HG03175 (cell line): ENCODE measurements around the gene SLC2A9.

Experiments used
- ATAC-seq: cut with Tn5 transposase; IDR thresholded peaks from one replicate; pipeline ENCODE4 v1.9.1; 2021; ENCODE audit warnings: mild to moderate bottlenecking, moderate library complexity; ENCODE audit not compliant: unreplicated experiment

The SLC2A9 gene

DNA sequence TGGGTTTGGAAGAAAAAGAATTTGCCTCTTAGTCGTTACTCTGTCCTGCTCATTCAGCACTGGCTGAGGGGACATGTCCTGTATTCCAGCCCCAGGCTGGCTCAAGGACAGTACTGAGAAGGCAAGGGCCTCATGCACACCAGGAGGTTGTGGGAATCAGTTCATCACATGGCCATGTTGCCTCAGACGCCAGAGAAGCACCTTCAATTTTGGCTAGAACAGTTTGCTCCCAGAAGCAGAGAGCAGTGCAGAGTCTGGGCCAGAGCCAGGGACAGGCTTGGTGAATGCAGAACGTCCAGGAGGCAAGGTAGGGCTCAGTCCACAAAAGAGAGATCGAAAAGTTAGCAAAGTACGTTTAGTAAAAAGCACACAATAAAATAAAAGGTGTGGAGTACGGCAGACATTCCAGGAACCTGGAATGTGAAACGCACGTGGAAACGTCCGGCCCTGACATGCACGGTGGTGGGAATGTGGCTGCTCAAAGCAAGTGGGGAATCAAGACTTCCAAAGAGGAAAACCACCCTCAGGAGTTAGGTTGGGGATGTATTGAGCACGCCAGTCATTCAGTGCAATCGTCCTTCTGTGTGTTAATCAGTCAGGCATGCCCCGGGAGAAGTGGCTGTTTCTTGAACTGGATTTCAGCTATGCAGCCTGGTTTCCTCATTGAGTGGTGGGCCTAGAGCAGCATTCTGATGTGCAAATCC lies 1.2 kb upstream of the SLC2A9 start:
- no peak for ATAC-seq

DNA sequence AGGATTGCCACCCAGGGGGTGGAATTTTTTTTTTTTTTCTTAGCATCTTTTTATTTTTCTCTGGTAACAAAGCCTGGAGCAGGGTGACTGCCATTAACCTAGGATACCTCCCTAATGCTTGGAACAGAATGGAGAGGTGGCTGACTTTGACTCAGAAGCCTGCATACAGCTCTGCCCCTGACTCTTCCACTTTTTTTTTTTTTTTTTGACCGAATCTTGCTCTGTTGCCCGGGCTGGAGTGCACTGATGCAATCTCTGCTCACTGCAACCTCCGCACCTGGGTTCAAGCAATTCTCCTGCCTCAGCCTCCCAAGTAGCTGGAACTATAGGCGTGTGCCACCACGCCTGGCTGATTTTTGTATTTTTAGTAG lies 341 bp upstream of the SLC2A9 start:
- ATAC-seq, result no peak

DNA sequence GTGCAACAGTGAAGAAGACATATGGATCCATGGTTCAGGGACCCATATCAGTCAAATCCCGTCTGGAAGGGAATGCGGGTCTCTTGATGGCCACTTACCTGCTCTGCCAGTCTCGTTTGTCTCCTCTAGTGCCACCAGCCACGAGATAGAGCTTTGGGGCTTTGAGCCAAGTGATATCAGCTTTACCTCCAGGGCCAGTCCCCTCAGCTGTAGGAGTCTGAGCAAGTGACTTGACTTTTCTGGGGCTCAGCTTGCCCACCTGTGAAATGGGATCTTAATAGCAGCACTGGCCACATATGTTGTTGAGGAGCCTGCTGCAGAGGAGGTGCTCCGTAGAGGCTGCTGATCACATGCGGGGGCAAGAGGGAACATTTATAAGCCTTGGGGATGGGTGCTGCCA lies 1.2 kb downstream of the SLC2A9 start:
- no peak for ATAC-seq

DNA sequence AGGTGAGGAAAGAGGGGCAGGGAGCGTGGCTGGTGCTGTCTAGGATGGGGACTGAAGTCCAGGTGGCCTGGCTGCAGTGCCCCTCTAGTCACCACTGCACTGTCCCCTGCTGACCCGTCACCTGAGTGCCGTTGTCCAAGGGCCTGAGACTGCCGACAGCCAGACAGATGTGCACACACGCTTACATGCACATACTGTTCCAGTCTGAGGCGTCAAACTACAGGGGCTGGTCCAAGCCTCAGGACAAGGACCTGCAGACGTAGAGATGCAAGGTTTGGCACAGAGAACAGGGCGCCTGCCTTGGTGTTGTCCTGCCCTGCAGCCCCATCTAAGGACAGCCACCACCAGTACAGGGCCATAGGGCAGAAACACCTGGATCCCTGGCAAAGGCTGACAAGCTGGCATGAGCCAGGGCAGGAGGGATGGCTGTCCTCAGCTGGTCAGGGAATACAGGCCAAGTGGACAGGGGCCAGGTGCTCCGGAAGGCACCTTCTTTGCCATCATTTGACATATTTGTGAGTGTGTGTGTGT lies 1.7 kb downstream of the SLC2A9 start:
- ATAC-seq, result no peak

DNA sequence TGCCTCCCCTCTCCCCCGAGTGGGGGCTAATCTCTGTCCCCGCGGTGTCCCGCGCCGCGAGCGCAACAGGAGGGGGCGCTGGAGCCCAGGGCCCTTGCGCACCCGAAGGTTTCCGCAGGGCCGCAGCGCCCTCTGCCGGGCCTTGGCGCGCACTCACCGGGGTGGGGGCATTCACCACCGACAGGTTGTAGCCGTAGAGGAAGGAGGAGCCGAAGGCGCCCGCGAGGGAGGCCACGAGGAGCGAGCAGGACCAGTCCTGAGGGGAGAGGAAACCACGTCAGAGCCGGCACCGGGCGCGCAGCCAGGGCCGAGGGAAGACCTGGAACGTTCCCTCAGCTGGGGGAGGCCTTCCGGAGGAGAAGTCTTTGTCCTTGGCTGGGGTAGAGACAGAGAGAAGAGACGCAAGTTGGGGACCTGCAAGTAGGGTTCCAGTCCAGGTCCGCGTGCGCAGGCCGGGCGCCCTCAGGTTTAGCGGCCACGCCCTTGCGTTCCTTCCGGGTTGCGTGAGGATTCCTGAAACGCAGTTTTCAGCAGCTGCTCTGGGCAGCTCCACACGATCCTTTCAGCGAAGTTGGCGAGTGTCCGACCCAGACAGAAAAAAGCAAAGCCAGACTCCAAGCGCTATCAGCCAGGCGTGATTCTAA lies 2.4 kb downstream of the SLC2A9 start:
- peak; percentile 98 for ATAC-seq

DNA sequence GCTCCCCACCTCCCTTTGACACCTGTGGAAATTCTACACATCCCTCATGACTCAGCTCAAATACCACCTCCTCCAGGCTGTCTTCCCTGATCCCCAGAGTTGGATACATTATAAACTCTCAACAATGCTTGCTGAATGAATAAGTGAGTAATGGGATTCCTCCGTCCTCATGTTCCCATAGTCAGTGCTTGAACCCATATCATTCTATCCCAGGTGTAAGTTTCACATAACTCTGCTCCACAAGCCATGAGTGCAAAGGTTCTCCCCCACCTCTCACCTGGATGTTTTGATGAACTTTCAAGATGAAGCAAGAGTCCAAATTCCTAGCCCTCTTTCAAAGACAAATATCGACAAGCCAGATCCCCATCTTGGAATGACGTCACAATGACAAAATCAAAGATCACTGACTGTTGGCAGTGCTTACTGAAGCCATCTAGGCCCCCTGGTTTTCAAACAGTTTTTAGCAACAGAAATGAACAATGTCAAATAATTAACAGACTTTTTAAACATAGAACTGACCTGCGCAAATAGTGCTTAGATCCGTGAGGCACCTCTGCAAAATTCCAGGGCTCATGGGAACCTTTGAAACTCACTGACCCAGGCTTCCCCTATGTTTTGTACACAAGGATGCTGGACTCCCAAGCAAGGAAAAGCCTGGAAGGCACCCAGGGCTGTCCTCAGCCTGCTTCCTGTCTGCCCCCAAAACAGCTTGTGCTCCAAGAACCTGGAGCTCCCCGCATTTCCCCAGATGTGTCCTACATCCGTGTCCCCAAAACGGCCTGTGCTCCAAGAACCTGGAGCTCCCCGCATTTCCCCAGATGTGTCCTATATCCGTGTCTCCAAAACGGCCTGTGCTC lies 4.0 kb downstream of the SLC2A9 start:
- ATAC-seq, result no peak

DNA sequence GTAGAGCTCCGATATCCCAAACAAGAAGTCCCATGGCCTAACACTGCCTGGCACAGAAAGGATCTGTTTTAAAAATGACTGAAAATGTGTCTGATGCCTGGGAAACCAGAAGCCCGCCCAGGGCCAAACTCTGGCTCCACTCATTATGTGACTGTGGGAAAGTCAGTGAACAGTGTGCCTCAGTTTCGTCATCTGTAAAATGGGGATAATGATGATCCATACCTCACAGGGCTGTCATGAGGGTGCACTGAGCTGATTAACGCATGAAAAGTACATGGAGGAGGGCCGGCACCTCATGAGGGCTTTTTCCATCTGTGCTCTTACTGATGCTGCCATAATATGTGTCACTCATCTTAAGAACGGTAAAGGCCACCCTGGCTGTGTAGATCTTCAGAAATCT lies 5.1 kb downstream of the SLC2A9 start:
- ATAC-seq, result no peak

DNA sequence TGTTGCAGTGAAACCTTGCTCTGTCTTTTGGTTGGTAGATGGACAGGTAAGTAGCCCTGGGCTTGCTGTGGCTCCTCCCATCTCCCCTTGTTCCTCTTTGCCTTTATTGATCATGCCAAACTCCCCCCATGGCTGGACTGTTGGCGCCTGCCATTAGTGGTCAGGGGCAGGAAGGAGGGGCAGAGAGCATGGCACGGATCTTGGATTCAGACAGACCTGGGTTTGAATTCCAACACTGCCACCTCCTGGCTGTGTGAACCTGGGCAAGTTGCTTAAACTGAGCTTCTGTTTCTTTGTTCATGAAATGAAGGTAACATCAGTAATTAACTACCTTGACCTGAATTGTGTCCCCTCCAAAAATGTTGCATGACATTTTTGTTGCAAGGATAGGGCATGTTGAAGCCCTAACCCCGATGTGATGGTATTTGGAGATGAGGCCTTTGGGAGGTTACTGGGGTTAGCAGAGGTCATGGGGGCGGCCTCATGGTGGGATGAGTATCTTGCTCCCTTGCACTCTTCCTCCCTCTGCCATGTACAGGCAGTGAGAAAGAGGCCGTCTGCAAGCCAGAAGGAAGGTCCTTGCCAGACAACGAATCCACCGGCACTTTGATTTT lies 6.0 kb downstream of the SLC2A9 start:
- ATAC-seq, result no peak

DNA sequence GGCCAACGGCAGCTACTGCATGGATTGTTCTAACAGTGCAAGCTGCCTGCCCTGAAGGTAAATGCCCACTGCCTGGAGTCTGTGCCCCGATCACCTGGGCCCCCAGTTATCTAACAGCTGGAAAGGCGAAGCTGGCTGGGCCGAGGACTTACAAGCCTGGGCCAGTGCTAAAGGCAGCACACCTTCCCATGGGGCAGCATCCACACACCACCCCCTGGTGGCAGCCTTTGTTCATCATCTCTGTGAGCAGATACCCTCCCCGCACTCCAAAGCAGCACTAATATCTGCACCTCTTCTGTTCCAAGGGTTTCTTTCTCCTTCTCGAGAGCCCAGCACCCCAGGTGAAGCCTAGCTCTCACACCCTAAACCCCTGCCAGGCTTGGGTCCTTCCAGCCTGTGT lies 7.6 kb downstream of the SLC2A9 start:
- ATAC-seq, result peak; percentile 47

DNA sequence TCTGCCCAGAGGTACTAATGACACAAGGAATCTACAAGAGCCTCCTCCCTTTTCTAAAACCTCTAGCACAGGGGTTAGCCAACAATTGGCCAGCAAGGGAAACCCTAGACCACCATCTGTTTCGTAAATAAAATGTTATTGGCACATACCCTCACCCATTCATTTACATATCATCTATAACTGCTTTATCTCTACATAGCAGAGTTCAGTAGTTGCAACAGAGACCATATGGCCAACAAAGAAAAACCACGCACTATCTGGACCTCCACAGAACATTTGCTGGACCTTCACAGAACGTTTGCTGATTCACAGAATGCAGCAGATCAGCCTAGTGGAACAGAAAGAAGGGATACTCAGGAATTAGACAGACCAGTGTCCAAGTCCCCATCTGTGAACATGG lies 9.4 kb downstream of the SLC2A9 start:
- no peak for ATAC-seq

DNA sequence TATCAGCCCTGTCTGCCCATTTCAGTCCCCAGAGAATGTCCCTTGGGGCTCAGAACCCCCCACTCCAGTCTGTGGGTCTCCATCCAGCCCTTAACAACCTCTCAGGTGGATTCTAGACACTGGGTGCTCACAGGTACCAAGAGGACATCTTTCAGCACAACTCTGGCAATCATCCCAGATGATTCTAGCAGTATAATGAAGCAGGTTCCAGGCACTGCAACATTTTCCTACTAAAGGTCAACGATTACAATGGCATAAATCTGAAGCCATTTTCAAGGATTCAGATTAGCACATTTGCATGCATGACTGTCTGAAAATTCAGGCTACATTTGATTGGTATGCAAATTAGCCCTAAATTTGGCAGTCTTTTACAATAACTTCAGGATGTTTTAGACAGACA lies 10.0 kb downstream of the SLC2A9 start:
- no peak for ATAC-seq

DNA sequence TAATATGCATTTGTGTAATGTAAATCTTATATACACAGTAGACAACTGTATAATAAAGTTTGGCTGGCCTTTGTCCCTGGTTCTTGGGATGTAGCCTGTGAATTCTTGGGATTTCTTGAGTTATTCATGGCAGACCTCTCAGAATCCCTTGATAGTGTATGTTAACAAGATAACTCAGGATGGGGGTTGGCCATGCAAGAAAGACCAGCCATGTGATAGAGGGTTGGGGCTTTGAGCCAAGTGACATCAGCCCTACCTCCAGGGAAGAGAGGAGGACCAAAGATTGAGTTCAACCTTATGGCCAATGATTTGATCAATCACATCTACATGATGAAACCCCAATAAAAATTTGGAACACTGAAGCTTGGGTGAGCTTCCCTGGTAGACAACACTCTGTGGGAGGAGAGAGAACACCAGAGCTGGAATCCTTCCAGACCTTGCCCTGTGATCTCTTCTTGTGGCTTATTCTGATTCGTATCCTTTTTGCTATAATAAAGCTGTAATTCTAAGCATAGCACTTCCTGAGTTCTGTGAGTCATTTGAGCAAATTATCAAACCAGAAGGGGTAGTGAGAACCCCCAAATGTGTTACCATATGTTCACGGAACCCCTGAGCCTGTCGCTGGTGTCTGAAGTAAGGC lies 11.3 kb downstream of the SLC2A9 start:
- ATAC-seq, result no peak

DNA sequence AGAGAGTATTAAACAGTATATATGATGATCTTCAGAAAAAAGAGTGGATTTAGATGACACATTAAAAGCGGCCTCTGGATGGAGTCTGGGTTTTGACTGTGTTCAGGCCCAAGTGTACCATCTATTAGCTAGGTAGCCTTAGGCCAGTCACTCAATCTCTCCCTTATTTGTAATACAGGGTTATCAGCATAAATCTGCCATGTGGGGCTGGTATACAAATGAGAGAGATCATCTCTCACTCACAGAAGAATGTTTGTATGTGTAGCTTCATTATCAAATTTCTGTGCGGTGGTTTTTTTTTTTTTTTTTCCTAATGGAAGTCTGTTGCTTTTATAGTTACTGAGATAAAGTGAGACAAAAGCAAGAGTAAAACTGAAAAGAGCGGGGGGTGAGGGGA lies 12.7 kb downstream of the SLC2A9 start:
- ATAC-seq, result no peak

DNA sequence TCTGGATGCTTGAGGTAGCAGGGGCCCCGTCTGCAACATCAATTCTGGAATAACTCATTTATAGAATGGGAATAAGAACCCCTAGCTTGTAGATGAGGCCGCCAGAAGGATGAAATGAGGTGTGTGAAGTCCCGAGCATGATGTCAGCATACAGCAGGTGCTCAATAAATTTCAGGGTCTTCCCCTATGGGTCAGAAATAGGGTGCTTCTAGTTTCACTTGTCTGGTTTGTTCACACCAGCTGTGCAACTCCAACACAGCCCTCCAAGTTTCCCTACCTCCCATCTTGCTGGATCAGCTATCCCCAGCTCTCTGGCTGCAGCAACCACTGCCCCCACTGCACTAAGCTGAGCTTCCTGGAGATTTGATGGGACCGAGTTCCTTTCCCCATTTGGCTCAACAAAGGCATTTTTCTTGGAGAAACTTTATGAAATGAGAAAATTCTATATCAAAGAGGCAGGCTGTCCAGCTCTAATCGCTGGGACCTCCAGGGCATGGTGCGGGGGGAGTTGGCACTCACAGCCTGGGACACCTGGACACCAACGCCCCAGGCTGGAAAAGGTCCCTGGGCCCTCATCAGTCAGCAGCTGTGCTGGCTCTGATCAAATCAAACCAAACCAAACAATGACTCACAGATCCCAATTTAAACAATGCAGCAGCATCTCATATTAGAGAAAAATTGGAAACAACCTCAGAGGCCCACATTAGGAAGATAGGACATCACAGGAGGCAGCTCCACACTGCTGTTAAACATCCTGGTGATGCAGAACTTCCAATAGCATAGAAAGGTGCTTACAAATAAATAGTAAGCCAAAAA lies 13.3 kb downstream of the SLC2A9 start:
- no peak for ATAC-seq

DNA sequence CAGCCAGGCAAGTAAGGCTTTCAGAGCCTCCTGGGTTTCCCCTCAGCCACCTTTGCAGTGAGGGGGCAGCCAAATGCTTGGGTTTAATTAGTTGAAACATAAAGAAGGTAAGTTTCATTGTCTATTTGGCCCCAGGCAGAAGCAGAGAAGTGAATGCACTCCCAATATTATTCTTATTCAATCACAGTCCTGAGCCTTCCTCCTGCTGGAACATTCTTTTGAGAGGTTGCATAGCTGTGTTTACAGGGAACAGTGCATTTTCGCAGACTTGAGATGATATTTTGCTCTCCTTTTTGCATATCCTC lies 13.9 kb downstream of the SLC2A9 start:
- ATAC-seq, result no peak

DNA sequence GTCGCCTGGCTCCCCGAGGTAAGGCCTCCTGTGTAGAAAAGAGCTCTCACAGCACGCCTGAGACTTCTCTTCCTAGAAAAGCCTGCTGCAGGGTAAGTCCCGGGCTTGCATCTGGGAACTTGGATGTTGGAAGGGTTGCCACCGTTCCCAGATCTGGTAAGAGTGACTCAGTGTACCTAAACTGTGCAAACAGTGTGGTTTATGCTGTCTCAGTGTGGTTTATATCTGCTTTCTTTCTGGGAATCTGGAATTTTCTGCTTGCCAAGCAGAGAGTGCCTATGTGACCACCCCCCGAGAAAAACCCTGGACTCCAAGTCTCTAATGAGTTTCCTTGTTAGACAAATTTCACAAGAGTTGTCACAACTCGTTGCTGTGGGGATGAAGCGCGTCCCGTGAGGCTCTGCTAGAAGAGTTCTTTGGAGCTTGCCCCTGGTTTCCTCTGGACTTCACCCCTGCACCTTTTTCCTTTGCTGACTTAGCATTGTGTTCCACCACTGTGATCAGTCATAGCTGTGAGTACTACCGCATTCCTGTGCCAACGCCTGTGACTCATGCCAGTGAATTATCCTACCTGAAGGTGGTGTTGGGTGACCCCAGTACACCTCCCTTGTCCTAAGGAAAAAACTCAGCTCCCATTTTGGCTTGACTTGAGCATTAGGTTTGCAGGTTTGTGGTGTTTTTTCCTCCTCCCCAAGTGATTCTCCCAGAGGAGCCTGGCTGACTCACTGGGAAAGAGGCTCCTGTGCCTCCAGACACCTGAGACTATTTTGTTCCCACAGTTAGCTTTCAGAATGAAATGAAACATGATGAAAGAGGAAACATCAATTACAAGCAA lies 14.5 kb downstream of the SLC2A9 start:
- ATAC-seq, result no peak

DNA sequence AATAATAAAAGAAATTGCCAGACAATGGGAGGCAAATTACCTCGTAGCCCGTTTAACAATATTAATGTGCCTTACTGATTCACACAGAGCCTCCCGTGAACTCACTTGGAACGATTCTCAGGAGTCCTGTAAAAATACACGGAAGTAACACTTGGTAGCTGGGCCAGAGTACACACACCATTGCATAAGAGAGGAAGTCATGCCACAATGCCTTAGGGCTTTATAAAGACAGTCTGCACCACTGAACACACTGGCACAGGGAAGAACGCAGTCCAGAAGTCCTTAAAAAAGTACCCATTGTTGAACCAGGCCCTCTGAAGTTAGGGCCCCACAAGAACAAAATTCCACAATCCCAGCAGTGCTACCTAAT lies 15.1 kb downstream of the SLC2A9 start:
- ATAC-seq, result peak; percentile 52

DNA sequence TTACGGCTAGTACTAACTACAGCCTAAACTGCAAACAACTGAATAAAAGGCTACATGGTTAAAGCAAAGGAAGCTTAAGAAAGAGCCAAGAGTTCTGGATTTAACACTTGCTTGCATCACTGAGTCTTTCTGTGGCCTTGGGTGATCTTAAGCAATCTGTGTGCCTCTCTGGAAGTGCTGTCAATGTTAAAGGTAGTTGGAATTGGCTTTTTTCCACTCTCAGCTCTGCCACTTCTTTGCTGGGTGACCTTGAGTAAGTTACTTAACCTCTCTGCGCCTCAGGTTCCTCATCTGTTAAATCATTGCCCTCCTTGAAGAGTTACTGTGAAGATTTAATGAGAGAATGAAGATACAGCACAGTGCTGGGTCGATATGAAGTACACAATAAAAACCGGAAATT lies 15.7 kb downstream of the SLC2A9 start:
- ATAC-seq, result no peak

DNA sequence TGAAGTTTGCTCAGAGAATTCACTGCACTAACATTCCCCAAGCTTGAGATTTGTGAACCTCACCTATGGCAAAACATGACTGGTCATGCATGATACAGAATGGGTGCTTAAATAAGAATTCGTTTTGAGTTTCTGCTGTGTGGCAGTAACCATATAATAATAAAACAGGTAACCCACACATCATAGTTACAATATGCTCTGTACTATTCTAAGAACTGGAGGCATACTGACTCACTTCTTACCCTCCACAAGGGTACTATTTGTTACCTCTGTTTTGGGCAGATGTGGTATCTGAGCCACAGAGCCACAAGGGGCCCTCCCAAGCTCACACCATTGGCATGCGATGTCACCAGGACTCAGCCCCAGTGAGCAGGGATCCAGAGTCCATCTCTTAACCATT lies 17.6 kb downstream of the SLC2A9 start:
- ATAC-seq, result peak; percentile 31
